NCI-H2029 (cell line): ENCODE measurements around the gene TRAPPC5.

ENCODE experiments used
- DNase-seq: peaks from one replicate; lab custom pipeline; 2025; lab: John Stamatoyannopoulos, UW

TRAPPC5 gene

GRCh38 chr19:7701049-7701653, 20.5 kb downstream of the TRAPPC5 start:
- no peak for DNase-seq

GRCh38 chr19:7701654-7702457, 21.2 kb downstream of the TRAPPC5 start, which contains the start of gene FCER2:
Gene FCER2, minus strand, starts transcription at chr19:7702131. Its CDS starts 2,371 bp downstream, at chr19:7699760.
- no peak for DNase-seq

DNA sequence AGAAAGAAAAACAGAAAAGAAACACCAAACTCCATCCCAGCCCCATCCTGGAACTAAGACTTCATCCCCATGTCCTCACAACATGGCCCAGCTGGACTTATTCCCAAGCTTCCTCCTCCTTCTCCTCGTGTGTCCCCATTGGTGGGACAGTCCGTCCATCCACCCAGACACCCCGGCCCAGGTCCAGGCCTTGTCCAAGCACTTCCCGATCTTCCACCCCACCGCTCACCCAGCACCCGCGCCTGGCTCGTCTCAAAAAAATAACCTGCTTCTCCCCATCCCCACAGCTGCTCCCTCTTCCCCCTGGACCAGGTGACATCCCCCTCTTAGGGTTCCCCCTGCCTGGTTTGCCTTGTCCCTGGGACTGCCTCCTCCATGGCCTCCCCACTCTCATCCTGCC, 22.7 kb downstream of the TRAPPC5 start:
- no peak for DNase-seq

DNA sequence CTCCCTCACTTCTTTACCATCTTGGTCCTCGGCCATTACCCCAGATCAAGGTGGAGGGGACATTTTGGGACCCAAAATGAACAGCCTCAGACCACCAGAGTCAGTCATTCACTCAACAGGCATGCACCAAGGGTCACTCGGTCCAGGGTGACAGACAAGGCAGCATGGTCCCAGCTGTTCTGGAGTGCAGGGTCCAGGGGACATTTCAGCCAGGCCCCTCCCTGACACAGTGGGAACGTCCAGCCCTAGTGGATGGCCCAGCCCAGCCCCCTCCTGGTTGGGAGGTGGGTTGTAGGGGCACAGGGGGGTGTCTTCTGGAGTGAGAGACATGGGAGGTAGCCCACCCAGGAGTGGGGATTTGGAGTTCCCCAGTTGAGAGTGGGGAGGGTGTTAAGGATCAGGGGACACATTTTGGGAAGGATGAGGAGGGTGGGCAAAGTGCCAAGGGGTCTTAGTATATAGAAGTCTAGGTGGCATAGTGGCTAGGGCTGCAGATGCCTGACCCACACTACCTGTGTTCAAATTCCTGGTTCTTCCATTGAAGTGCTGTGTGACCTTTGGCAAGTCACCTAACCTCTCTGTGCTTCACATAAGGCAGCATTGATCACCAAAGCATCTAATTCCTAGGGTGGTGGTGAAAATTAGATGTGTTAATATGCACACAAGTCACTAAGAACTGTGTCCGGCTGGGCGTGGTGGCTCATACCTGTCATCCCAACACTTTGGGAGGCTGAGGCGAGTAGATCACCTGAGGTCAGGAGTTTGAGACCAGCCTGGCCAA, 23.8 kb downstream of the TRAPPC5 start:
- DNase-seq: no peak

GRCh38 chr19:7705387-7706187, 25.0 kb downstream of the TRAPPC5 start:
- DNase-seq: no peak

DNA sequence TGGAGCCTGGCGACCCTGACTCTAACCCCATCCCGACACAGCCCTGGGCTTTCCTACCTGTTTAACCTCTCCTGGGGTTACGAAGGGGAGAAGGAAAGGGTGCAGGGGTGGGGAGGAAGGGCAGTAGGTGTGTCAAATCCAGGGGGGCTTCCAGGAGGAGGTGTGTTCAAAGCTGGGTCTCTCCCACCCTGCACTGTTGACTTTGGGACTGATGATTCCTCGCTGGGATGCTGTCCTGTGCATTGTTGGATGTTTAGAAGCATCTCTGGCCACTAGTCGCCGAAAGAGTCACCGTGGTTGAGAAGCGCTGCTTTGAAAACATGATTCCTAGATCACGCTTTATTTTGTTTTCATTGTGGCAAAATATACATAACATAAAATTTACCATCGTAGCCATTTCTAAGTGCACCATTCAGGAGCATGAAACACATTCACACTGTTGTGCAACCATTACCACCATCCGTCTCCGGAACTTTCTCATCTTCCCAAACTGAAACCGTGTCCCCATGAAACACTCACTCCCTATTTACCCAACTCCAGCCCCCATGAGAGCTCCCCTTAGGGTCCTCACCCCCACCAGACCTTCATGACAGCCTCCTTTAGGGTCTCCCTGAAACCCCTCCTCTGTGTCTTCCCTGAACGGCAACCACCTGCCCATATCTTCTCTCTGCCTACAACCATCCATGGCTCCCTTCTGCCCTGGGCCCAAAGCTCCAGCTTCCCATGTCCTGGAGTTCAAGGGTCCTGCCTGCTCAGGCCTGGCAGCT, 25.7 kb downstream of the TRAPPC5 start:
- DNase-seq: no peak

GRCh38 chr19:7706955-7707456, 26.4 kb downstream of the TRAPPC5 start:
- DNase-seq: no peak

DNA sequence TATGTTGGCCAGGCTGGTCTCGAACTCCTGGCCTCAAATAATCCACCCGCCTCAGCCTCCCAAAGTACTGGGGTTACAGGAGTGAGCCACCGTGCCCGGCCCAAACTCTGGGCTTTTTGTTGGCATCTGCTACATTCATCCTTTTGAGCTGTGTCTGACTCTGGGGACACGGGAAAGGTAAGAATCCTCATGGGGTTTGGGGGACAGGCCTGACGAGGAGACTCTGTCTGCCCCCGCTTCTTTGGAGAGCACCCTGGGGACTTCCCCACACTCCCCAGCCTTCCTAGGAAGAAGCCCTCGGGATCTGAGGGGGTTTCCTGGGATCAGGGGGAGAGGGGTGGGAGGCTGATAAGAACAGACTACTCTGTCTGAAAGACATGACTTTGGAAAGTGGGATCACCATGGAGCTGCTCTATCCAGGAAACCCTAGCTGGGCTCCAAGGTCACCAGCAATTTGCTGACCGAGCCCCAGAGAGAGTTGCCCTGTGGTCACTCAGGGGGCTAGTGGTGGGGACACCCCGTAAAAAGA, 29.4 kb downstream of the TRAPPC5 start:
- DNase-seq: no peak

- DNase-seq: no peak
Measured at GRCh38 chr19:7710616-7711015, 30.0 kb downstream of the TRAPPC5 start.

GRCh38 chr19:7715671-7716070, 35.0 kb downstream of the TRAPPC5 start:
- no peak for DNase-seq

DNA sequence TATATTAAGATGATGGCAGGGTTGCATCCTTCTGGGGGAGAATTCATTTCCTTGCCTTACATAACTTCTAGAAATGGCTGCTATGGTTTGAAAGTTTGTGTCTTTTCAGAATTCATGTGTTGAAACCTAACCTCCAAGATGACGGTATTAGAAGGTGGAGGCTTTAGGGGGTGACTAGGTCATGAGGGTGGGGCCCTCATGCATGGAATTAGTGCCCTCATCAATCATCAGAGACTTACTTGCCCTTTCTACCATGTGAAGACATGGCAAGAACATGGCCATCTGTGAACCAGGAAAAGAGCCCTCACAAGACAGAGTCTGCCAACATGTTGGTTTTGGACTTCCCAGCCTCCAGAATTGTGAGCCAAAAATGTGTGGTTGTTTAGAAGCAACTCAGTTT, 36.1 kb downstream of the TRAPPC5 start:
- no peak for DNase-seq

DNA sequence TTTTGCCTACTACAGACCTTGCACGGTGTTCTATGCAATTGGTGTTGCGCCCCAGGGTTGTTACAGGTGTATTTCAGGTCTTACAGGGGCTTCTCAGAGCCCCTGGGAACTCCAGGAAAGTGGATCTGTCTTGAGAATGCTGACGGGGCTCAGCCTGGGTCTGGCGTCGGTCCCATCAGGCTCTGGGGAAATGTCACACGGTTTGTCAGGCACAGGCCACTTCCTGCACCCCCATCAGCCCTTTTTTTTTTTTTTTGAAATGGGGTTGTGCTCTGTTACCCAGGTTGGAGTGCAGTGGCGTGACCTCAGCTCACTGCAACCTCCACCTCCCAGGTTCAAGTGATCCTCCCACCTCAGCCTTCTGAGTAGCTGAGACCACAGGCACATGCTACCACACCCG, 38.0 kb downstream of the TRAPPC5 start:
- DNase-seq: no peak

GRCh38 chr19:7720351-7720750, 39.7 kb downstream of the TRAPPC5 start:
- no peak for DNase-seq

DNA sequence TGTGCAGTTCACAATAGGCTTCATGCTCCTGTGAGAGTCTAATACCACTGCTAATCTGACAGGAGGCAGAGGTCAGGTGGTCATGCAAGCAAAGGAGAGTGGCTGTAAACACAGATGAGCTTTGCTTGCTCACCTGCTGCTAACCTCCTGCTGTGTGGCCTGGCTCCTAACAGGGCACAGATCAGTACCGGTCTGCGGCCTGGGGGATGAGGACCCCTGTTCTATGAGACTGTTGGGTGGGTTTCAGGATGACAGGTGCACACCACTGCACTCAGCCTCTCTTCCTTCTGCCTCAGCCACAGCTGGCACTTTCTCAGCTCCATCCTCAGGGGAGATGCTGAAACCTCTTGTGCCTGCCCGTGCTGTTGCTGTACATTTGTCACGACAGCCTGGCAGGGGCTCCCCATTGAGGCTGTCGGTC, 41.6 kb downstream of the TRAPPC5 start:
- DNase-seq: no peak

DNA sequence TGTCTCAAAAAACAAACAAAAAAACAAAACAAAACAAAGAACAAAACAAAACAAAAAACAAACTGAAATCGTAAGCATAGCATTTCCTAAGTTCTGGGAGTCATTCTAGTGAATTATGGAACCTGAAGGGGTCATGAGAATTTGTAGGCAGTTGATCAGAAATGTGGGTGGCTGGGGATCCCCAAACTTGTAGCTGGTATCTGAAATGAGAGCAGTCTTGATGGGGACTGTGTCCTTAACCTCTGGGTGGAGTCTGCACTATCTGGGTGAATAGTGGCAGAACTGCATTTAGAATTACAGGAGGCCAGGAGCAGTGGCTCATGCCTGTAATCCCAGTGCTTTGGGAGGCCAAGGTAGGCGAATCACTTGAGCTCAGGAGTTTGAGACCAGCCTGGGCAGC, 45.2 kb downstream of the TRAPPC5 start:
- no peak for DNase-seq

GRCh38 chr19:7729211-7729610, 48.6 kb downstream of the TRAPPC5 start:
- DNase-seq: no peak

DNA sequence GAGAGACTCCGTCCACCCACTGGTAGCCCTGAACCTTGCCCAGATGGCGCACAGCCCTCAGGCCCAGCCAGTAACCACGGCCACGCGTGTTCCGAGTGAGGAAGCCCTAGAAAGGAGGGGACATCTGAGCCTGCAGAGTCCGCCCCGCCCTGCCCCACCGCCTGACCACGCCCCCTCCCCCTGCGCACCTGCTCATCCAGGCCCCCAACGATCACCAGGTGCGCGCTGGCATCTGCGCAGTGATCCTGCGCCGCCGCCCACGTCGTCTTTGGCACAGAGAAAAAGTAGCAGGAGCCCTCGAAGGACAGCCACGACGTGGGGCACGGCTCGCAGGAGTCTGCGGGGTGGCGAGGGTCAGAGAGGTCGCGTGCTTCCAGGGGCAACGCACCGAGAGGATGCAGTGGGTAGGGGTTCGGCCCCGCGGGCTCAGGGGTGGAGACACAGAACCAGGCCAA, 49.2 kb downstream of the TRAPPC5 start:
- DNase-seq: no peak

GRCh38 chr19:7730286-7731217, 49.9 kb downstream of the TRAPPC5 start:
- DNase-seq: no peak

DNA sequence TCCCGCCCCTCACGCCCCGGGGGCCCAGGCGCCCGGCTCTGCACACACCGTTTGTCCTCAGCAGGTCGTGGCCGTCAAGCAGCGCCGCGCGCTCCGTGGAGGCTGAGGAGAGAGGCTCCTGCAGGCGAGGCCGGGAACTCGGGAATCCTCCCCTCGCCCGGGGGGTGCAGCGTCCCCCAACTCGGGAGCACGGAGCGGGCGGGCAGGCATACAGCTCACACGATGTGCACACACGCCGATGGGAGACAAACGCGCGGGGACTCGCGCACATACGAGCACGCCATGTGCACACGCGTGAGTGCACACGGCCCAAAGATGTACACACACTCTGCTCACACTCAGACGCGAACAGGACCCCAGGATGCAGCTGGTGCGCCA, 50.6 kb downstream of the TRAPPC5 start:
- no peak for DNase-seq

GRCh38 chr19:7731615-7732014, 51.0 kb downstream of the TRAPPC5 start:
- no peak for DNase-seq
